ENCODE results near the gene EEA1. TPM values are rescaled to one million over a fixed set of nuclear protein-coding genes. Genes with fewer than 3 reads are reported as not detected.

The EEA1 gene
- total RNA-seq, 1 experiment from 2014 or later, result 13.6 TPM

DNA sequence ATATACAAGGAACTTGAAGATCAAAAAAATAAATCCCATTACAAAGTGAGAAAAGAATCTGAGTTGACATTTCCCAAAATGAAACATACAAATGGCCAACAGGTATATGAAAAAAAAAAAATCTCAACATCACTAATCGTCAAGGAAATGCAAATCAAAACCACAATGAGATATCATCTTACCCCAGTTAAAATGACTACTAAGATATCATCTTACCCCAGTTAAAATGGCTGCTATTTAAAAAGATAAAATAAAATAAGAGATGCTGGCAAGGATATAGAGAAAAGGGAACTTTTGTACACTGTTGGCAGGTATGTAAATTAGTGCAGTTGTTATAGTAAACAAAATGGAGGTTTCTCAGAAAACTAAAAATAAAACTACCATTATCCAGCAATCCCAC is 181.9 kb downstream of the EEA1 start:
- DNase-seq, result no peak
- Histone ChIP-seq H3K27ac (no peak overlapping the region), H3K27me3 (no peaks in the 10 kb centered on the region), H3K4me3 (no peak overlapping the region), H3K4me1 (no peaks in the 10 kb centered on the region; the same call in 1 of the 2 replicates), H3K36me3 (no peaks in the 10 kb centered on the region), H3K9me3 (replicated peaks) (no peaks in the 10 kb centered on the region)

DNA sequence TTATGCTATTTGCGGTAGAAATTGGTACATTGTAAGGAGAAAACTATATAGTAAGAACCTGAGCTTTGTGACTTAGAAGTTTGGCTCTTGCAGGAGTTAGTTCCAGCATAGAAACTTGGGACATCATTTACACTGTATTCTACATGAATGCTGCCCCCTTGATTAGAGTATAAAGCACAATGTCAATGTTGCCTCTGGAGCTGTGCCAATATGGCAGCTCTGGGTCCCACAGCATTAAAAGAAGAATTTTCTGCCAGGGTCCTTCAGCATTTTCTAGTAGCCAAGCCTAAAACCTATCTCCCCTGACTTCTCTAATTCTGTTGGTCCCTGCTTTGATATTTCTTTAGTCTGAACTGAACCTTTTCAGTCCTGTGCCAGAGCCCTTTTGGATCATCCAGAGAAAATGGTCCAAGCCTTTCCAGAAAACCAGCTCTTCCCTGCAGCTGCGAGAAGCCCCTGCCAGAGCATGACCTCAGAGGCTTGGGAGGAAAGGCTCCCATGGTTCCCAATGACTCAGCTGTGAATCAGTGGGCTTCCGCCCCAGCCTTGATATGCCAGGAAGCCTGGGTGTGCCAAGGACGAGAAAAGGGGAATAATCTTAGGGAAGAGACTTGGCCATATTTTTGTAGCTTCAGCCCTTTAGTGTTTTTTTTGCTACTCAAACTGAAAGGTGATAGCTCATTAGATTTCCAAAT is 183.1 kb downstream of the EEA1 start:
- H3K36me3 ChIP-seq, result no peaks in the 10 kb centered on the region
- peak; percentile 42 to 52 for DNase-seq
- no peak overlapping the region for H3K27ac ChIP-seq
- no peak overlapping the region for H3K4me3 ChIP-seq
- no peaks in the 10 kb centered on the region for H3K9me3 ChIP-seq (replicated peaks)
- no peaks in the 10 kb centered on the region; the same call in 1 of the 2 replicates for H3K4me1 ChIP-seq
- no peaks in the 10 kb centered on the region for H3K27me3 ChIP-seq

DNA sequence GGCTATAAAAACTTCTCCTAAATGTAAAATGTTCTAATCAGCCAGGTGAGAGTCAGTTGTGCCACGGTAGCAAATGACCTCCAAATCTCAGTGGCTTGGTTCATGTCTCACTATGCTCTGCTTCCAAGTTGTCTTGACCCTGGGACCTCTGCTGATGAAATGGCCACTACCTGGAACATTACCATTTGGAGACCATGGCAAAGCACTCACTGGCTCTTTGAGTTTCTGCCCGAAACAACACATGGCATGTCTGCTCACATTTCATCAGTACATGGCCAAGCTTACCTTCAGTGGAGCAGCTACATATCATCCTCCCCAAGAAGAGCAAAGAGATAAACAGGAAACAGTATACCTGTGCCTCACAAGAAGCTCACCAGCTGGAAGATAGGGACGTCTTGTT is 186.1 kb downstream of the EEA1 start:
- no peak overlapping the region for H3K27ac ChIP-seq
- H3K9me3 ChIP-seq (replicated peaks), result no peaks in the 10 kb centered on the region
- no peak overlapping the region for H3K4me3 ChIP-seq
- H3K36me3 ChIP-seq, result no peaks in the 10 kb centered on the region
- peaks cover 8% of the 10 kb centered on the region for H3K4me1 ChIP-seq
- DNase-seq, result no peak
- H3K27me3 ChIP-seq, result no peaks in the 10 kb centered on the region

DNA sequence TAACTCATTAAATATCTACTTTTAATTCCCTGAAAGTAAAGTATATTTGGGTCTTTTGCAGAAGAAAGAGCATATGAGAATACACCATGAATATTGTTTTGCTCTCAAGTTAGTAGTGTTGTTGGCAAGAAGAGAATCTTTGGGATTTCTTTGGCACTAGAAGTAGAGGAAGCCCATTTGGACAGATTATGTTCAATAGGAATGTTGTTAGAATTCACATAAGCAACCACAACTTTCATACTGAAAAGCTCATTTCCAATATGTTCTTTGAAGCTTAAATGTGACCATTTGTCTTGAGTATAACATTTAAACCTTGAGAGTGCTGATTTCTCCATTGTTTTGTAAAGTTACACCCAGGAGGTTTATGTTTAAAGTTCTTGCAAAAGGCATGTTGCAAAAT is 188.7 kb downstream of the EEA1 start:
- DNase-seq, result no peak
- no peak overlapping the region for H3K4me3 ChIP-seq

DNA sequence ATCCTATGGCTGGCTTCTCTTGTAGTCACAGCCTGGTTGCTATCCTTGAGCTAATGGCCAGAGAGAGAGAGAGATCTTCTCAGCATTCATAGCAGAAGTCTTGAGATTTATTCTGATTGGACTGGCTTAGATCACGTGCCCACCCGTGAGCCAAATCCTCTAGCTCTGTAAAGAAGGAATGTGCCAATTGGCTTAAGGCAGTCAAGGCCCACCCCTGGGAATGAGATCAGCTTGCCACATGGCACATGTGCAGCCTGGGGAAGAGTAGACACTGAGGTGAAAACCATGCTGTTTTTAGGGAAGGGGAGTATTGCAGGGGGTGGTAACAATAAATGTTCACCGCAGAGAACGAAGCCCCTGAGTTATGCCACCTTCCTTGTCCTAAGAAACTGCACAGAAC is 190.0 kb downstream of the EEA1 start:
- no peaks in the 10 kb centered on the region for H3K27me3 ChIP-seq
- no peak overlapping the region for H3K4me3 ChIP-seq
- H3K27ac ChIP-seq, result no peak overlapping the region
- peaks cover 16% of the 10 kb centered on the region for H3K4me1 ChIP-seq
- no peaks in the 10 kb centered on the region for H3K36me3 ChIP-seq
- no peaks in the 10 kb centered on the region for H3K9me3 ChIP-seq (replicated peaks)
- DNase-seq, result peak; percentile 27 to 47

More for the DNA sequence above, 188.7 kb downstream of the EEA1 start:
- no peaks in the 10 kb centered on the region for H3K36me3 ChIP-seq
- no peaks in the 10 kb centered on the region for H3K9me3 ChIP-seq (replicated peaks)
- H3K4me1 ChIP-seq, result peaks cover 10% of the 10 kb centered on the region
- no peaks in the 10 kb centered on the region for H3K27me3 ChIP-seq
- H3K27ac ChIP-seq, result no peak overlapping the region

DNA sequence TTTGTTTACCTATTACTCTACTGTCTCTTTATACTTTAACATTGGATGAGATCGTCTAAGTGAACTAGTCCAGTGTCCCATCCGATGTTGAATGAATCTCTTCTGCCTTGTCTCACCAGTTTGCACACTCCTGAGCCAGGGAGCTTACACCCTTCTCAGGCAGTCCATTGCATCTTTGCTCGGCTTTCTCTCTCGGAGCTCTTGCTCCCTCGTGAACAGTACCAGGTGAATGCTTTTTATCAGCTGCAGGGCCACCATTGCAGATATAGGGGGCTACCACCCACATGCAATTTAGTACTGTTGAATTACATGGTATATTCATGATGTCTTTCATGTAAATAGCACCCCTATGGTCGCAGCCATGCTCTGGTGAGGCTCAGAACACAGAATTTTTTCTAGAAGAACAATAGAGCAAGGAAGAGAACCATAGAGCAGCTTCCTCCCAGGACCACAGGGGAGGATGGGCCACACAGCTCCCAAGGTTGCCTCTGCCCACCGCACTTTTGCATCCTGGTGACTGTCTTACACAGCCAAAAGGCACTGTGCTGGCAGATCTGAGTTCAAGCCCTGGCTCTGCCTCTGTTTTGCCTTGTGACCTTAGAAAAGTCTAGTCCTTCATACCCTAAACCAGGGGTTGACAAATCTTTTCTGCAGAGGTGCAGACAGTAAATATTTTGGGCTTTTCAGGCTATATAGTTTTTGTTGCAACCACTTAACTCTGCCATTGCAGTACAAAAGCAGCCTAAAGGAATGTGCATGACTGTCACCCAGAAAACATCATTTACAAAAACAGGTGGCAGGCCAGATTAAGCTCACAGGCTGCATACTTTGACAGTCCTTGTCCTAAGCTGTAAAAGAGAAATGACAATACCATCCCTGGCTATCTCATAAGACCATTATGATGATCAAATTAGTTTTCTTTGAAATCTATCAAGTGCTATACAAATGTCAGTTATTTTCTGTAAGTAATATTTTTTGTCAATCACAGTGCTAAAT is 190.9 kb downstream of the EEA1 start:
- H3K27me3 ChIP-seq, result no peaks in the 10 kb centered on the region
- no peaks in the 10 kb centered on the region for H3K9me3 ChIP-seq (replicated peaks)
- H3K36me3 ChIP-seq, result no peaks in the 10 kb centered on the region
- H3K4me1 ChIP-seq, result peaks cover 16% of the 10 kb centered on the region
- no peak for DNase-seq
- H3K27ac ChIP-seq, result no peak overlapping the region
- no peak overlapping the region for H3K4me3 ChIP-seq

DNA sequence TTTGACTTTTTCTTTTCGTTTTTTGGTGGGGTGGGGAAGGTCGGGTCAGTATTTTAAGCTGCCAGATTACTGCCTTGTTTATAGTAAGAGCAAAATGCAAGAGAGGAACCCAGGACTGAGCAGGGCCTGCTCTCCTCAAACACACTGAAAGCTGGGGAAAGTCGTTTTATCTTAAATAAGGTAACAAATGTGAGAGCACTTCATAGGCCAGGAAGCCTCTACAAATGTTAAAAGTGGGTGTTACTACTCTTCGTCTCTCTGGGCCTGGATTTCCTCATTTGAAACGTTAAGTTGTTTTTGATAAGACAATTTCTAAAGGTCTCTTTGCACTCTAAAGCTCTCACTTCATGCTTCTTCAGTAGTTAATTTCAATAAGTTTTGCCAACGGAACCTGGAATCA is 192.5 kb downstream of the EEA1 start:
- H3K27me3 ChIP-seq, result no peaks in the 10 kb centered on the region
- H3K4me1 ChIP-seq, result peaks cover 16% of the 10 kb centered on the region
- DNase-seq, result no peak
- H3K4me3 ChIP-seq, result no peak overlapping the region
- H3K36me3 ChIP-seq, result no peaks in the 10 kb centered on the region
- no peak overlapping the region for H3K27ac ChIP-seq
- no peaks in the 10 kb centered on the region for H3K9me3 ChIP-seq (replicated peaks)

DNA sequence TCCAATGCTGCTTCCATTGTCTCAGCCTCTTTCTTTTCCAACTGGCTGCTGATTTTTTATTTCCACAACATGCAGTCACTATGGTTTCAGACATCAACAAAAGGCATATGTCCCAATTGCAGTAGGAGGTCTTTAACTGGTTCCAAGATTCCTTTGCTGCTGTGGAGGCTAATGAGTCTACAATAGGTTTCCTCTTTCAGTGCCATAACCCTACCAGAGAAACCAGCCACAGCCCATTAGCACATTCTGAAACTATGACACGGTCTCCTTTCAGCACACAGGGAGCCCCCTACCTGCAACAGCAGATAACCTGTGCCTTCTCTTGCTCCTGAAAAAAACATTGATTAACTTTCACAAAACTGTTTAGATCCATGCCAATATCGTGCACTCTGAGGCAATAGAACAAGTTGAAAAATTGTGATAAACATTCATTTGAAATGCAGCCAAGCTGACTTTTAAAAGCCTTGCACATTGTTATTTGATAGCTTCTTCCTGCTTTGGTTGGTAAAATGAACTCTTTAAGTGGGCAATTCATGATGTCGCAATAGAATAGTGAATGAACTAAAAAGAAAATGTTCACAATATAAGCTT is 193.9 kb downstream of the EEA1 start:
- H3K9me3 ChIP-seq (replicated peaks), result no peaks in the 10 kb centered on the region
- H3K4me3 ChIP-seq, result no peak overlapping the region
- no peak overlapping the region for H3K27ac ChIP-seq
- H3K27me3 ChIP-seq, result no peaks in the 10 kb centered on the region
- peaks cover 24% of the 10 kb centered on the region for H3K4me1 ChIP-seq
- peak; percentile 18 to 45 for DNase-seq
- H3K36me3 ChIP-seq, result no peaks in the 10 kb centered on the region

DNA sequence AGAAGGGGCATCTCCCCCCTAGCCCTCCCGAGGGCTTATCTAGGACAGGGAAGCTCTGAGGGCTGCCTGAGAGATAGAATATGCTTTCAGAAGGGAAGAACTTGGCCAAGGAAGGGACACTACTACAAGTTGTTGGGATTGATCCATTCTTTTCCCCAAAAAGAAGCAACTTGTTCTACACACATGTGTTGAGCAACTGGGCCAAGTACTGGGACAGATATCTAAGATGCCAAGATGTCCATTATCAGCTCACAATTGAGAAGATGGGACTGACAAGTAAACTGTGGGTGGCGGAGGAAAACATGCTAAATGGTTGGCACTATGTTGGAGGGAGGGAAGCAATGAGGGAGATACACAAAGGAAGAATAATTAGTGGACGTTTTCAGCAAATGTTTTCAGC is 195.4 kb downstream of the EEA1 start:
- no peak for DNase-seq
- Histone ChIP-seq H3K27me3 (no peaks in the 10 kb centered on the region), H3K36me3 (no peaks in the 10 kb centered on the region), H3K9me3 (replicated peaks) (no peaks in the 10 kb centered on the region), H3K4me3 (no peak overlapping the region), H3K4me1 (peaks cover 32% of the 10 kb centered on the region), H3K27ac (no peak overlapping the region)

DNA sequence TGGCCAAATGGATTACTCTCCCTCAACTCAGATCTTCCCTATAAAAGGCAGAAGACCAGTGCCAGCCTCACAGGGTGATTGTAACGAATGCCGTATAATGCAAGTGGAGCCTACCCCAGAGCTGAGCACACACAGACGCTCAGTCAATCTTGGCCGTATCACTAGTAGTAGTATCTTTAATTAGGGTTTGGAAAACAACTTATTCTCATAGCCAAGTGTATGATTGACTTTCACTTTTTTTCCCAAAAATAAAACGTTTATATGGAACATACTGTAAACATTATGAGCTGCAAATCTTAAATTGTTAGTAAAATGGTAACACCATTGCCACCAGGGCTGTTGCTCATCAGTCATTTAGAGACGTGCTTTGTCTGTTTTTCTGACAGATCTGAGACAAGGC is 195.9 kb downstream of the EEA1 start:
- peaks cover 28% of the 10 kb centered on the region for H3K4me1 ChIP-seq
- no peak for DNase-seq

DNA sequence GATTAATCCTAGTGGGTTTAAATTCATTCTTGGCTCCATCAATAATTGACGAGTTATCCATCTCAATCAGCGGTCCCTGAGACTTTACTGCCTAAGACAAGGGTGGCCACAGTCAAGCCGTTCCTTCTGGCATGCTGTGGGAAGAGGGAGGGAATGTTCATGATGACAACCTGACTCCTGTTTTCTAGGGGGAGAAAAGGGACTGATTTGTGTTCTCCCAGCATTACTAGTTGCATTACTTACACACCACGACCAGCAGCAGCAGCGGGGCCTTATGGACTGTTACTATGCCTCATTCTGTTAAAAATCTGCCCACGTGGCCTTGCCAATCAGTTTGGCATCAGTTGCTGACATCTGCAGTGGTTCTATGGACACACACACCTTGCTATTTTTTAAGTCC is 196.4 kb downstream of the EEA1 start:
- H3K4me1 ChIP-seq, result peaks cover 28% of the 10 kb centered on the region
- H3K27ac ChIP-seq, result no peak overlapping the region
- H3K9me3 ChIP-seq (replicated peaks), result no peaks in the 10 kb centered on the region
- DNase-seq, result no peak
- H3K27me3 ChIP-seq, result no peaks in the 10 kb centered on the region
- H3K36me3 ChIP-seq, result no peaks in the 10 kb centered on the region
- H3K4me3 ChIP-seq, result no peak overlapping the region

More for the DNA sequence above, 195.9 kb downstream of the EEA1 start:
- Histone ChIP-seq H3K4me3 (no peak overlapping the region), H3K27ac (no peak overlapping the region), H3K27me3 (no peaks in the 10 kb centered on the region), H3K9me3 (replicated peaks) (no peaks in the 10 kb centered on the region), H3K36me3 (no peaks in the 10 kb centered on the region)

DNA sequence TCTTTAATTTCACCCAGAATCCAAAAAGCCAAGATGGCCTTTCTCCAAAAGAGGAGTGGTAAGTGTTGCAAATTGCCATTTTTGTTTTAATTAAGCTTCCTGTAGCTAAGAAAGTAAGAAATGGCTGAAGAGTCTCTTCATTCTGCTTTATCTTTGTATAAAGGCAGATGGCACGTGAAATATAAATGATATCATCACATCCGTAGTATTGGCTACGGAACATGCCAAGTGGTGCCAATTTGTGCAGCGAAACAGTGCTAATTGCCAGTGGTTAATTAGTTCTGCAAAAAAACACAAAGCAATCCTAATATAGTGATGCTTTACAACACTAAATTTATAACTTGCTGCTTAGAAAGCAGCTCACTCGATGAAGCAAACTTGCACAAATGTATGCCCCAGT is 196.9 kb downstream of the EEA1 start:
- H3K9me3 ChIP-seq (replicated peaks), result no peaks in the 10 kb centered on the region
- no peak overlapping the region for H3K4me3 ChIP-seq
- H3K27ac ChIP-seq, result no peak overlapping the region
- peaks cover 28% of the 10 kb centered on the region for H3K4me1 ChIP-seq
- H3K36me3 ChIP-seq, result no peaks in the 10 kb centered on the region
- no peaks in the 10 kb centered on the region for H3K27me3 ChIP-seq
- DNase-seq, result no peak

DNA sequence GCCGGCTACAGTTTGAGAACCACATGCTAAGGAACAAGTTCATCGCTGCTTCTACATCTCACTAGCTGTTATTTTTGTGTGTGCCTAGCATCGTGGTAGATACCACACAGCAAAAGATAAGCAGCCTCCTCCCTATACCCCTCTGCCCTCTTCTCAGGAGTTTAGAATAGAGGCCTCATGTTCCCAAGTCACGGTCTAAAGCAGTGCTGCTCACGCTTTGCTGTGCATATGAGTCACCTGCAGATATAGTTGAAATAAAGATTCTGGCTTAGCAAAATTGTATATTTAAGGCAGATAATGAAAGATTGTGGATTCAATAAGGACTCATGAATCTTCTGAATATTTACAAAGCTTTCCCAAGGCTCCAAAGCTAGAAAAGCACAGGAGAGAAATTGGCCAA is 198.3 kb downstream of the EEA1 start:
- H3K4me1 ChIP-seq, result peaks cover 28% of the 10 kb centered on the region
- H3K4me3 ChIP-seq, result no peak overlapping the region
- no peaks in the 10 kb centered on the region for H3K27me3 ChIP-seq
- H3K36me3 ChIP-seq, result no peaks in the 10 kb centered on the region
- no peak for DNase-seq
- H3K27ac ChIP-seq, result no peak overlapping the region
- H3K9me3 ChIP-seq (replicated peaks), result no peaks in the 10 kb centered on the region

DNA sequence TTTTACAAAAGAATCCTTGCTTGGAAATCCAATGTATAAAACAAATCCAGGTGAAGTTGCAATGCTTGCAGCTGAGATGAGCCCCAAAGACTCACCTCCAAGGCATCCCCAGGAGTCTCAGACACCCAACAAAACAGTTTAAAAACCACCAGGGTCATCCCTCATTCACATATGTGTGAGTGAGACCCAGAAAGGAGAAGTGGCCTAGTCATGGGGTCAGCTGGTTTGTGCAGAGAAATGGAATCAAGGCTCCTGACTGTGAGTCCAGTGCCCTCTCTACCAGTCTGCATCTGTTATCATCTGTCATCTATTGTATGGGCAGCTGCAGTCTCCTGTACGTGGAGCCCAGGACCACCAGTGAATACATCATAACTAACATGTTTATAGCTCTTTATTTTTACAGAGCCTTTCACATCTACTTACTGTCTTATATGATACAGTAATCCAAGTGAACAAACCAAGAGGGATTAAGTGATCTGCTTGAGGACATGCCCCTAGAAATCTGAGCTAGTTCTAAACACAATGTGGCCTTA is 199.3 kb downstream of the EEA1 start:
- H3K9me3 ChIP-seq (replicated peaks), result no peaks in the 10 kb centered on the region
- DNase-seq, result peak; percentile 72 to 87

DNA sequence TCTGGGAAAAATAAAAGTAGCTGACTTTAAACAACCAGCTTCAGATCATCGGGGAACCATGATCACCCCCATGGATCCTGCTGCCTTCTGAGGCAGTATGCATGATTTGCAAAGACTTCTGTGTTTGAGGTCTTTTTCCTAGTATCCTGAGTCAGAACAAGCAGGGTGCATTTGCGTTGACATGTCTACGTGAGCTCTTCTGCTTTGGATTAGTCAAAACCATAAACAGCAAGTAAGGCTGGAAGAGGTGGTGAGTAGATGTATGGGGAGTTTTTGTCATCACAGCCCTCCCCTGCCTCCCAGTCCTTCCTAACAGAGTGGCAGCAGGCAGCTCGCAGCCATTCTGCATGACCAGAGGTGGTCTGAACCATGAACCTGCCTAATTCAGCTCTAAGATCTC is 202.2 kb downstream of the EEA1 start:
- no peak for DNase-seq
- Histone ChIP-seq H3K4me1 (peaks cover 20% of the 10 kb centered on the region), H3K27ac (no peak overlapping the region), H3K27me3 (no peaks in the 10 kb centered on the region), H3K36me3 (no peaks in the 10 kb centered on the region), H3K4me3 (no peak overlapping the region), H3K9me3 (replicated peaks) (no peaks in the 10 kb centered on the region)

More for the DNA sequence above, 199.3 kb downstream of the EEA1 start:
- Histone ChIP-seq H3K27me3 (no peaks in the 10 kb centered on the region), H3K27ac (no peak overlapping the region), H3K36me3 (no peaks in the 10 kb centered on the region), H3K4me3 (no peak overlapping the region), H3K4me1 (peaks cover 22% of the 10 kb centered on the region)

Measured in SJCRH30 (cell line).